GM13976 (cell line): ENCODE data around the gene CCDC85C.

Experiments
- DNase-seq: peaks from one replicate; pipeline ENCODE4 v3.0.0; 2012; ENCODE audit warnings: low spot score
- CTCF ChIP-seq: IDR thresholded peaks from 2 replicates; pipeline ENCODE4 v1.5.1; 2012; ENCODE audit warnings: borderline replicate concordance, mild to moderate bottlenecking; ENCODE audit not compliant: insufficient read depth; ENCODE audit errors: extremely low read depth, missing control alignments, control extremely low read depth
- in situ Hi-C: fragments of 300-500 bp; cut with MboI; formaldehyde crosslinking; loops from one replicate; pipeline ENCODE4 v1.12.0; 2022; ENCODE audit warnings: low sequenced_read_pairs, mixed read lengths, inconsistent platforms; ENCODE audit not compliant: unreplicated experiment

Gene CCDC85C

GRCh38 chr14:99535908-99536778 is 67.9 kb downstream of the CCDC85C start:
- DNase-seq: no peak
- in situ Hi-C loops: no loop called here
- no peak for TF ChIP-seq CTCF

GRCh38 chr14:99535448-99535847 is 68.6 kb downstream of the CCDC85C start:
- no peak for TF ChIP-seq CTCF
- no peak for DNase-seq
- in situ Hi-C loops: no loop called here

GRCh38 chr14:99534863-99535262 is 69.1 kb downstream of the CCDC85C start:
- in situ Hi-C loops: no loop called here
- DNase-seq: no peak
- TF ChIP-seq CTCF: no peak

GRCh38 chr14:99534333-99534732 is 69.7 kb downstream of the CCDC85C start:
- in situ Hi-C loops: no loop called here
- no peak for TF ChIP-seq CTCF
- no peak for DNase-seq

GRCh38 chr14:99532310-99532709 is 71.7 kb downstream of the CCDC85C start:
- in situ Hi-C loops: no loop called here
- no peak for DNase-seq

More at GRCh38 chr14:99532310-99532709, 71.7 kb downstream of the CCDC85C start:
- TF ChIP-seq CTCF: no peak
